IMR-90 (cell line): ENCODE results near the gene DND1. TPM values are rescaled to one million over a fixed set of nuclear protein-coding genes. Genes with fewer than 3 reads are reported as not detected.
"Not testable (repeated sequence)": the region's sequence is repeated elsewhere in the genome, so short reads cannot be mapped to it uniquely, and the experiment has no call there.

Source experiments
- ATAC-seq: fragments of 200-7000 bp; cut with Tn5 transposase; 2 replicates; pipeline ENCODE4 v1.9.1; 2020; ENCODE audit warnings: low read depth, mild to moderate bottlenecking, moderate library complexity
- BruUV-seq: library from RNA; stranded (reverse); fragments of 400-500 nt; replicated peaks from 2 replicates; lab custom pipeline; 2021; lab: Mats Ljungman, UMichigan
- CTCF ChIA-PET: fragments of 300-600 bp; formaldehyde crosslinking; extraction: SDS; loops from one replicate; lab custom pipeline; 2021; ENCODE audit warnings: antibody characterized with exemption; lab: Yijun Ruan, JAX
- POLR2A ChIA-PET: fragments of 300-600 bp; sonication (Branson Sonifier 250); formaldehyde crosslinking; loops from one replicate; lab custom pipeline; 2022; ENCODE audit warnings: antibody characterized with exemption; ENCODE audit not compliant: unreplicated experiment; lab: Charles Lee
- DNase-seq: peaks from one replicate; pipeline ENCODE4 v3.0.0; 2013
- H2AFZ ChIP-seq: replicated peaks from 2 replicates; pipeline ENCODE3; 2013; ENCODE audit warnings: low read length, mild to moderate bottlenecking; ENCODE audit not compliant: poor library complexity
- H2AK5ac ChIP-seq: 2 replicates; pipeline ENCODE4 v1.6.1; 2013; ENCODE audit warnings: low read depth, low read length, inconsistent platforms
- H2AK9ac ChIP-seq: replicated peaks from 2 replicates; pipeline ENCODE3; 2013; ENCODE audit warnings: mild to moderate bottlenecking, low read depth, low read length, moderate library complexity; ENCODE audit not compliant: poor library complexity
- H2BK120ac ChIP-seq: 2 replicates; pipeline ENCODE4 v1.6.1; 2013; ENCODE audit warnings: low read depth, low read length, inconsistent platforms
- H2BK15ac ChIP-seq: 3 replicates; pipeline ENCODE4 v1.6.1; 2013; ENCODE audit warnings: low read depth, low read length, inconsistent platforms
- H2BK20ac ChIP-seq: 2 replicates; pipeline ENCODE4 v1.6.1; 2013; ENCODE audit warnings: low read depth, mild to moderate bottlenecking, inconsistent platforms, low read length, moderate library complexity
- H2BK5ac ChIP-seq: 2 replicates; pipeline ENCODE4 v1.6.1; 2013; ENCODE audit warnings: mild to moderate bottlenecking, low read depth, low read length, inconsistent platforms; ENCODE audit not compliant: poor library complexity, severe bottlenecking
- H3K14ac ChIP-seq: replicated peaks from 2 replicates; pipeline ENCODE4 v1.6.1; 2013; ENCODE audit warnings: low read depth, low read length, inconsistent platforms
- H3K18ac ChIP-seq: 2 replicates; pipeline ENCODE4 v1.6.1; 2013; ENCODE audit warnings: low read depth, low read length, control low read depth
- H3K23ac ChIP-seq: 2 replicates; pipeline ENCODE4 v1.6.1; 2013; ENCODE audit warnings: low read depth, low read length, inconsistent platforms
- H3K27ac ChIP-seq: 2 replicates; pipeline ENCODE4 v1.5.1; 2013; ENCODE audit warnings: mild to moderate bottlenecking, control low read depth, low read length; ENCODE audit not compliant: insufficient read depth
- H3K27me3 ChIP-seq: 2 replicates; pipeline ENCODE4 v1.6.1; 2013; ENCODE audit warnings: low read length; ENCODE audit not compliant: control insufficient read depth, insufficient read depth
- H3K36me3 ChIP-seq: 2 replicates; pipeline ENCODE4 v1.6.1; 2013; ENCODE audit warnings: low read length, mixed read lengths; ENCODE audit not compliant: control insufficient read depth, insufficient read depth
- H3K4ac ChIP-seq: 2 replicates; pipeline ENCODE4 v1.6.1; 2013; ENCODE audit warnings: low read depth, low read length, inconsistent platforms
- H3K4me1 ChIP-seq: 2 replicates; pipeline ENCODE4 v1.6.1; 2013; ENCODE audit warnings: low read length, mixed read lengths; ENCODE audit not compliant: control insufficient read depth, insufficient read depth
- H3K4me2 ChIP-seq: 2 replicates; pipeline ENCODE4 v1.6.1; 2013; ENCODE audit warnings: low read depth, mild to moderate bottlenecking, control low read depth, low read length, moderate library complexity
- H3K4me3 ChIP-seq: 2 replicates; pipeline ENCODE4 v1.5.1; 2013; ENCODE audit warnings: low read depth, mild to moderate bottlenecking, control low read depth, low read length, moderate library complexity; ENCODE audit not compliant: insufficient read depth
- H3K56ac ChIP-seq: 2 replicates; pipeline ENCODE4 v1.6.1; 2013; ENCODE audit warnings: low read length, inconsistent platforms; ENCODE audit not compliant: insufficient read depth; ENCODE audit errors: extremely low read depth
- H3K79me1 ChIP-seq, 2 experiments: 2 replicates each; pipeline ENCODE4 v1.6.1; 2013; ENCODE audit warnings: low read length in 2 of 2, inconsistent platforms in 1 of 2, low read depth in 1 of 2
- H3K9ac ChIP-seq: 2 replicates; pipeline ENCODE4 v1.6.1; 2013; ENCODE audit warnings: low read depth, low read length, control low read depth
- H3K9me1 ChIP-seq: 2 replicates; pipeline ENCODE4 v1.6.1; 2013; ENCODE audit warnings: low read length, inconsistent platforms; ENCODE audit not compliant: insufficient read depth
- H3K9me3 ChIP-seq: 2 replicates; pipeline ENCODE4 v1.6.1; 2013; ENCODE audit warnings: low read length; ENCODE audit not compliant: control insufficient read depth, insufficient read depth
- H4K20me1 ChIP-seq: 2 replicates; pipeline ENCODE4 v1.6.1; 2013; ENCODE audit warnings: low read length, inconsistent platforms; ENCODE audit not compliant: insufficient read depth
- H4K5ac ChIP-seq: 2 replicates; pipeline ENCODE4 v1.6.1; 2013; ENCODE audit warnings: mild to moderate bottlenecking, low read depth, low read length, control low read depth
- H4K8ac ChIP-seq, 2 experiments: 2 replicates each; pipeline ENCODE4 v1.6.1; 2013; ENCODE audit warnings: low read depth in 2 of 2, low read length in 2 of 2, control low read depth in 1 of 2, inconsistent platforms in 1 of 2
- H4K91ac ChIP-seq: 2 replicates; pipeline ENCODE4 v1.6.1; 2013; ENCODE audit warnings: low read depth, low read length, inconsistent platforms; ENCODE audit not compliant: insufficient read depth
- WGBS, 2 experiments: methylation state at CpG; one replicate each; pipeline versions ENCODE4 v1.1.5 to v1.1.7; 2013; ENCODE audit warnings: missing lambda C conversion rate in 2 of 2; ENCODE audit not compliant: insufficient read length in 1 of 2; ENCODE audit errors: extremely low coverage in 2 of 2; 5-methylcytosine and 5-hydroxymethylcytosine counted together
- dilution Hi-C: fragments of 300-500 bp; cut with HindIII; formaldehyde crosslinking; loops from one replicate; pipeline ENCODE4 v1.14.3; 2018; ENCODE audit warnings: low sequenced_read_pairs; ENCODE audit not compliant: unreplicated experiment
- in situ Hi-C: fragments of 300-500 bp; cut with MboI; formaldehyde crosslinking; loops from 3 replicates; pipeline ENCODE4 v1.14.3; 2019; ENCODE audit warnings: low sequenced_read_pairs, inconsistent platforms, mixed read lengths
- intact Hi-C: fragments of 100-400 bp; cut with micrococcal nuclease; formaldehyde crosslinking; loops from 2 replicates; pipeline ENCODE4 v1.10.0; 2022
- polyA plus RNA-seq, 3 experiments: library from polyadenylated mRNA; depleted of rRNA; stranded (reverse); fragments of >200 nt; gene quantifications; 2 replicates each; pipeline ENCODE4 v1.2.3, GENCODE V29; 2012; ENCODE audit warnings: low replicate concordance in 1 of 3
- total RNA-seq: library from RNA; depleted of rRNA; stranded (reverse); fragments of >200 nt; gene quantifications from 2 replicates; pipeline ENCODE4 v1.2.3, GENCODE V29; 2012

Gene DND1
- total and polyA plus RNA-seq, 2 of the 4 experiments (the other 2 are of a cell fraction): under 0.01 to 0.67 TPM

DNA sequence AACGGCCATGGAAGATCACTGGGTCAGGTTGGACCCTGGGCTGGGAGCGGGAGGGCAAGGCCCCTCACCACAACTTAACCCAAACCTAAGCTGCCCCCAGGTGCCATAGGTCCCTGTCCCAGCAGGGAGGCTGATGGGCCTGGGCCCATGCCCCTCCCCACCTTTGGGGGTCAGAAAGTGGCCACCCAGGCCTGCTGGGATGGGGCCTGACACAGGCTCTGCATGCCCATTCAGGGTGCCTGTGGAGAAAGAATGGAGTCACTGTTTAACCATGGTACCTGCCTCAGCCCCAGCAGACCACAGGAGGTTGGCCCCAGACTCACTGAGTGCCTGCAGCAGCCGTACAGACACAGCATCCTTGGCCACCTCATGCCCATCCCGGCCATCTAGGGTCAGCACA, 2.3 kb downstream of the DND1 start:
- H3K9me3 ChIP-seq, H3K18ac ChIP-seq, H2BK120ac ChIP-seq, H3K4me3 ChIP-seq, H3K56ac ChIP-seq, H3K23ac ChIP-seq, H4K8ac ChIP-seq, BruUV-seq, H3K14ac ChIP-seq, H2AK9ac ChIP-seq, in situ Hi-C loops, H3K4me2 ChIP-seq, H3K4ac ChIP-seq, H2BK15ac ChIP-seq, H2BK5ac ChIP-seq, H2BK20ac ChIP-seq, H3K9ac ChIP-seq, H2AFZ ChIP-seq, H4K5ac ChIP-seq, dilution Hi-C loops, H3K4me1 ChIP-seq, POLR2A ChIA-PET, ATAC-seq, H3K27me3 ChIP-seq, H3K27ac ChIP-seq, CTCF ChIA-PET, H4K91ac ChIP-seq, DNase-seq, H2AK5ac ChIP-seq, intact Hi-C loops: not testable (repeated sequence)
- Histone ChIP-seq H4K20me1 (peaks cover 19% of the 10 kb centered on the region), H3K9me1 (peaks cover 17% of the 10 kb centered on the region; the same call in 1 of the 2 replicates), H3K79me1 (peaks cover 20 to 43% of the 10 kb centered on the region in 2 experiments), H3K36me3 (peaks cover 57% of the 10 kb centered on the region)
- no CpG with 5 or more reads among the region's 4 CpGs for WGBS, 2 experiments
